Nephron (organoid): Measurements from ENCODE around the gene GALNT2.
A peak's percentile ranks its signal among the peaks of the same experiment; 100 is the strongest.

Source experiments
- H3K27ac Mint-ChIP-seq, 3 experiments: 2 replicates each; pipeline ENCODE4 v1.8.0; 2020; ENCODE audit warnings: mixed read lengths in 3 of 3, mild to moderate bottlenecking in 2 of 3, moderate library complexity in 1 of 3
- H3K27me3 Mint-ChIP-seq: 2 replicates; pipeline ENCODE4 v1.8.0; 2021; ENCODE audit warnings: low read depth, mild to moderate bottlenecking, moderate library complexity, mixed read lengths
- H3K36me3 Mint-ChIP-seq: 2 replicates; pipeline ENCODE4 v1.8.0; 2020; ENCODE audit warnings: low read depth, mixed read lengths
- H3K4me1 Mint-ChIP-seq: 2 replicates; pipeline ENCODE4 v1.8.0; 2020; ENCODE audit warnings: mixed read lengths
- H3K4me3 Mint-ChIP-seq, 3 experiments: 2 replicates each; pipeline ENCODE4 v1.8.0; 2020; ENCODE audit warnings: mild to moderate bottlenecking in 3 of 3, mixed read lengths in 3 of 3, moderate library complexity in 2 of 3
- H3K9me3 Mint-ChIP-seq: 2 replicates; pipeline ENCODE4 v1.8.0; 2020; ENCODE audit warnings: mixed read lengths
- TF ChIP-seq, protein P1 (sequence below), 3 experiments: fragments of 200-600 bp; sonication (generic); IDR thresholded peaks; one replicate each; pipeline ENCODE4 v1.5.0; 2021; ENCODE audit warnings: antibody characterized with exemption in 3 of 3; ENCODE audit not compliant: unreplicated experiment in 3 of 3

GALNT2 gene

GRCh38 chr1:230303069-230303468 is 236.0 kb downstream of the GALNT2 start:
- TF ChIP-seq, protein P1, sequence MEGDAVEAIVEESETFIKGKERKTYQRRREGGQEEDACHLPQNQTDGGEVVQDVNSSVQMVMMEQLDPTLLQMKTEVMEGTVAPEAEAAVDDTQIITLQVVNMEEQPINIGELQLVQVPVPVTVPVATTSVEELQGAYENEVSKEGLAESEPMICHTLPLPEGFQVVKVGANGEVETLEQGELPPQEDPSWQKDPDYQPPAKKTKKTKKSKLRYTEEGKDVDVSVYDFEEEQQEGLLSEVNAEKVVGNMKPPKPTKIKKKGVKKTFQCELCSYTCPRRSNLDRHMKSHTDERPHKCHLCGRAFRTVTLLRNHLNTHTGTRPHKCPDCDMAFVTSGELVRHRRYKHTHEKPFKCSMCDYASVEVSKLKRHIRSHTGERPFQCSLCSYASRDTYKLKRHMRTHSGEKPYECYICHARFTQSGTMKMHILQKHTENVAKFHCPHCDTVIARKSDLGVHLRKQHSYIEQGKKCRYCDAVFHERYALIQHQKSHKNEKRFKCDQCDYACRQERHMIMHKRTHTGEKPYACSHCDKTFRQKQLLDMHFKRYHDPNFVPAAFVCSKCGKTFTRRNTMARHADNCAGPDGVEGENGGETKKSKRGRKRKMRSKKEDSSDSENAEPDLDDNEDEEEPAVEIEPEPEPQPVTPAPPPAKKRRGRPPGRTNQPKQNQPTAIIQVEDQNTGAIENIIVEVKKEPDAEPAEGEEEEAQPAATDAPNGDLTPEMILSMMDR (IDR thresholded peaks at IDR 0.05; ENCODE audit: unreplicated experiment in 3 of 3), result no peak
- H3K36me3 Mint-ChIP-seq, result no peaks in the 10 kb centered on the region
- H3K9me3 Mint-ChIP-seq, result peaks cover 3% of the 10 kb centered on the region
- no peak overlapping the region for H3K4me3 Mint-ChIP-seq
- H3K4me1 Mint-ChIP-seq, result peaks cover 34% of the 10 kb centered on the region
- no peak overlapping the region for H3K27ac Mint-ChIP-seq
- H3K27me3 Mint-ChIP-seq, result peaks cover 19% of the 10 kb centered on the region

DNA sequence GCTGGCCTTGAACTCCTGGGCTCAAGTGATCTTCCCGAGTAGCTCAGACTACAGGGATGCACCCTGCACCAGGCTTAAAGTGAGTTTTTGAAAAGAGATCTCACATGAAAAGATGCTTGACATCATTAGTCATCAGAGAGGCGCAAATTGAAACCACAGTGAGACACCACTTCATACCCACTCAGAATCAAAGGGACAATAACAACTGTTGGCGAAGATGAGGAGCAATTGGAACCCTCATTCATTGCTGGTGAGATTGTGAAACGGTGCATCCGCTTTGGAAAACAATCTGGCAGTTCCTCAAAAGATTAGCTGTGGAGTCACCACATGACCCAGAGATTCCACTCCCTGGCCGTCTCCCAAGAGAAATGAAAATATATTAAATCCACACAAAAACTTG is 236.8 kb downstream of the GALNT2 start:
- no peaks in the 10 kb centered on the region for H3K36me3 Mint-ChIP-seq
- peaks cover 35% of the 10 kb centered on the region for H3K4me1 Mint-ChIP-seq
- H3K9me3 Mint-ChIP-seq, result peaks cover 3% of the 10 kb centered on the region
- peaks cover 19% of the 10 kb centered on the region for H3K27me3 Mint-ChIP-seq
- TF ChIP-seq, protein P1 (IDR thresholded peaks at IDR 0.05; ENCODE audit: unreplicated experiment in 3 of 3), result no peak
- H3K4me3 Mint-ChIP-seq, result no peak overlapping the region
- no peak overlapping the region for H3K27ac Mint-ChIP-seq

GRCh38 chr1:230306169-230306568 is 239.1 kb downstream of the GALNT2 start:
- H3K27me3 Mint-ChIP-seq, result peaks cover 22% of the 10 kb centered on the region
- no peaks in the 10 kb centered on the region for H3K9me3 Mint-ChIP-seq

GRCh38 chr1:230307213-230307612 is 240.2 kb downstream of the GALNT2 start:
- peaks cover 40% of the 10 kb centered on the region for H3K4me1 Mint-ChIP-seq
- no peaks in the 10 kb centered on the region for H3K9me3 Mint-ChIP-seq
- no peaks in the 10 kb centered on the region for H3K36me3 Mint-ChIP-seq
- H3K4me3 Mint-ChIP-seq, result no peak overlapping the region
- TF ChIP-seq, protein P1 (IDR thresholded peaks at IDR 0.05; ENCODE audit: unreplicated experiment in 3 of 3), result no peak
- H3K27me3 Mint-ChIP-seq, result peaks cover 20% of the 10 kb centered on the region
- peak overlapping the region in 2 of 3 experiments; percentile 8 to 36 for H3K27ac Mint-ChIP-seq

More at GRCh38 chr1:230306169-230306568, 239.1 kb downstream of the GALNT2 start:
- no peaks in the 10 kb centered on the region for H3K36me3 Mint-ChIP-seq
- peak overlapping the region in 1 of 3 experiments; percentile 53 for H3K27ac Mint-ChIP-seq
- no peak overlapping the region for H3K4me3 Mint-ChIP-seq
- H3K4me1 Mint-ChIP-seq, result peaks cover 40% of the 10 kb centered on the region
- TF ChIP-seq, protein P1 (IDR thresholded peaks at IDR 0.05; ENCODE audit: unreplicated experiment in 3 of 3), result no peak

GRCh38 chr1:230308039-230308438 is 241.0 kb downstream of the GALNT2 start:
- Mint-ChIP-seq H3K4me3 (no peak overlapping the region), H3K36me3 (no peaks in the 10 kb centered on the region), H3K9me3 (no peaks in the 10 kb centered on the region), H3K27me3 (peaks cover 17% of the 10 kb centered on the region), H3K27ac (peak overlapping the region in 2 of 3 experiments; percentile 8 to 18), H3K4me1 (peaks cover 39% of the 10 kb centered on the region)
- TF ChIP-seq, protein P1 (IDR thresholded peaks at IDR 0.05; ENCODE audit: unreplicated experiment in 3 of 3), result no peak

GRCh38 chr1:230308821-230309220 is 241.8 kb downstream of the GALNT2 start:
- Mint-ChIP-seq H3K4me1 (peaks cover 31% of the 10 kb centered on the region), H3K27me3 (peaks cover 17% of the 10 kb centered on the region), H3K4me3 (no peak overlapping the region), H3K9me3 (no peaks in the 10 kb centered on the region), H3K27ac (no peak overlapping the region), H3K36me3 (no peaks in the 10 kb centered on the region)
- TF ChIP-seq, protein P1 (IDR thresholded peaks at IDR 0.05; ENCODE audit: unreplicated experiment in 3 of 3), result no peak
